ENCODE measurements around the gene ESPN. TPM values are rescaled to one million over a fixed set of nuclear protein-coding genes. Genes with fewer than 3 reads are reported as not detected.

The ESPN gene
- total RNA-seq, 1 donor from 2014 or later = 0.36 TPM

DNA sequence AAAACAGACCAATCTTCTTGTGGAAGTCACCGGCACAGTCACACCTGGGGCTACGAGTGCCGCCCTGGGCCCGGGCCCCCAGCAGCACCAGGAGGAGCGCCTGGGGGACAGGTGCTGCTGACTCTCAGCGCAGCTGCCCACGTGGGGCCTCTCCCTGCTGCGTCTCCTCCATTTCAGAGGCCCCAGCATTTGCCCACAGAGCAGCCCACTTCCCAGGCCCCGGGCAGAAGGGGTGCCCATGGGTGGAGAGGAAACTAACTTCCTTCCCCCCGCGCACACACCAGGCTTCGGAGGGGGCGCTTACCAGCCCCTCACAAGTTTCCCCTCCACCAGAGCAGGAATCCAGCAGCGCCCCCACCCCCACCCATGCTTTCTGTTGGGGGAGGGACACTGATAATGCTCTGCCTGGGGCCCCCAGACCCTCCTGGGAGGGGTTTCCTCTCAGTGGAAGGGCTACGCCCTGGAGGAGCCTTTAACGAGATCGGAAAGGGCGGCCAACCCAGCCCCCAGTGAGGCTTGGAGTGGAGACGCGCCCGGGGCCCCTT lies 41.0 kb downstream of the ESPN start:
- TF ChIP-seq CTCF (IDR thresholded peaks at IDR 0.05; ENCODE audit: unreplicated experiment) = no peak
- DNase-seq (ENCODE audit: low spot score) = no peak
- Mint-ChIP-seq H3K4me3 (ENCODE audit: unreplicated experiment) (no peak overlapping the region), H3K36me3 (ENCODE audit: low read depth, unreplicated experiment) (peaks cover 35% of the 10 kb centered on the region), H3K27me3 (ENCODE audit: unreplicated experiment) (peaks cover 19% of the 10 kb centered on the region), H3K4me1 (ENCODE audit: unreplicated experiment) (peaks cover 7% of the 10 kb centered on the region), H3K27ac (ENCODE audit: unreplicated experiment) (no peak overlapping the region), H3K9me3 (ENCODE audit: unreplicated experiment) (no peaks in the 10 kb centered on the region)

- Mint-ChIP-seq H3K9me3 (ENCODE audit: unreplicated experiment) (no peaks in the 10 kb centered on the region), H3K27me3 (ENCODE audit: unreplicated experiment) (peaks cover 19% of the 10 kb centered on the region), H3K4me1 (ENCODE audit: unreplicated experiment) (peaks cover 4% of the 10 kb centered on the region), H3K4me3 (ENCODE audit: unreplicated experiment) (no peak within 1 kb of the TSS), H3K36me3 (ENCODE audit: low read depth, unreplicated experiment) (peaks cover 32% of the 10 kb centered on the region), H3K27ac (ENCODE audit: unreplicated experiment) (no peak within 1 kb of the TSS)
- TF ChIP-seq CTCF (IDR thresholded peaks at IDR 0.05; ENCODE audit: unreplicated experiment) = no peak
- DNase-seq (ENCODE audit: low spot score) = no peak
Observed at GRCh38 chr1:6466023-6466422, 41.4 kb downstream of the ESPN start, which contains the start of gene TNFRSF25. Gene TNFRSF25, minus strand, starts transcription at chr1:6466173. Its CDS starts 66 bp downstream, at chr1:6466107.

DNA sequence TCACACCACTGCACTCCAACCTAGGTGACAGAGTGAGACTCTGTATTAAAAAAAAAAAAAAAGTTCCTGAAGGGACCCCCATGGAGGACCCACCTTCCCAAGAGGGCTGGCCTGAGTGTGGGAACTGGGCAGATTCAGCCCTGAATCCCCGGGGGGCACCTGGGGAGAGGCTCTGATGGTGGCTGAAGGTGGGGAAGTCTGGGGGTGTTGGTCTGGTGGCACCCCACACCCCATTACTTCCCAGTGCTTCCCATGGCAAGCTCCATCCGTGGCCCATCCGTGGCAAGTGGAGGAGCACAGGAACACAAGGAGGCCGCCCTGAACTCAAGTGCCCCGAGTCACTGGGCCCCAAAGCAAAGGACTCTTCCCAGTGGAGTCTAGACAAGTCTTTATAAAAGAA lies 42.2 kb downstream of the ESPN start:
- Mint-ChIP-seq H3K4me3 (ENCODE audit: unreplicated experiment) (no peak overlapping the region), H3K27me3 (ENCODE audit: unreplicated experiment) (peaks cover 19% of the 10 kb centered on the region), H3K4me1 (ENCODE audit: unreplicated experiment) (peaks cover 2% of the 10 kb centered on the region), H3K36me3 (ENCODE audit: low read depth, unreplicated experiment) (peaks cover 31% of the 10 kb centered on the region), H3K9me3 (ENCODE audit: unreplicated experiment) (no peaks in the 10 kb centered on the region), H3K27ac (ENCODE audit: unreplicated experiment) (no peak overlapping the region)
- TF ChIP-seq CTCF (IDR thresholded peaks at IDR 0.05; ENCODE audit: unreplicated experiment) = no peak
- DNase-seq (ENCODE audit: low spot score) = no peak

DNA sequence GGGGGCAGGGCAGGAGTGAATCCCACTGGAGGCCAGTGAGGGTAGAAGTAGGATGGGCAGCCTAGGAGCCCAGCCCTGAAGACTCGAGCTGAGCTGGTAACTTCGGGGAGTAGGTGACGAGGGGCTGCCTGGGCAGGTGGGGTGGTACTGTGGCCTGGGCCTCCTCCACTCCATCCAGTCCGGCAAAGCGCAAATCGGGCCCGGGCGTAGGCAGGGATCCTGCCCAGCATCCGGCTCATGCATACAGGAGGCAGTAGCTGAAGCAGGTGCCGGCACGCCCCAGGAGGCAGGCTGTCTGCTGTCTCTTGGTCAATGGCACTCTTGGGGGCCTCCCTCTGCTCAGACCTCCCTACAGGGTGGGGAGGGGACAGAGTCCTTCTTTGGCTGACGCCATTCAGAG lies 42.6 kb downstream of the ESPN start:
- no peak for TF ChIP-seq CTCF (IDR thresholded peaks at IDR 0.05; ENCODE audit: unreplicated experiment)
- no peak for DNase-seq (ENCODE audit: low spot score)
- H3K36me3 Mint-ChIP-seq (ENCODE audit: low read depth, unreplicated experiment) = peaks cover 30% of the 10 kb centered on the region
- no peak overlapping the region for H3K4me3 Mint-ChIP-seq (ENCODE audit: unreplicated experiment)
- H3K9me3 Mint-ChIP-seq (ENCODE audit: unreplicated experiment) = no peaks in the 10 kb centered on the region
- peaks cover 2% of the 10 kb centered on the region for H3K4me1 Mint-ChIP-seq (ENCODE audit: unreplicated experiment)
- no peak overlapping the region for H3K27ac Mint-ChIP-seq (ENCODE audit: unreplicated experiment)
- H3K27me3 Mint-ChIP-seq (ENCODE audit: unreplicated experiment) = peaks cover 19% of the 10 kb centered on the region

GRCh38 chr1:6467744-6468688 lies 43.4 kb downstream of the ESPN start:
- no peak for TF ChIP-seq CTCF (IDR thresholded peaks at IDR 0.05; ENCODE audit: unreplicated experiment)
- Mint-ChIP-seq H3K4me1 (ENCODE audit: unreplicated experiment) (no peaks in the 10 kb centered on the region), H3K27me3 (ENCODE audit: unreplicated experiment) (peaks cover 19% of the 10 kb centered on the region), H3K9me3 (ENCODE audit: unreplicated experiment) (no peaks in the 10 kb centered on the region), H3K36me3 (ENCODE audit: low read depth, unreplicated experiment) (peaks cover 25% of the 10 kb centered on the region), H3K27ac (ENCODE audit: unreplicated experiment) (no peak overlapping the region), H3K4me3 (ENCODE audit: unreplicated experiment) (no peak overlapping the region)
- DNase-seq (ENCODE audit: low spot score) = no peak
